ENCODE measurements around the gene MOAP1. TPM values are rescaled to one million over a fixed set of nuclear protein-coding genes. Genes with fewer than 3 reads are reported as not detected.

The MOAP1 gene
- total RNA-seq = 59.5 TPM

GRCh38 chr14:93184391-93185348 is at the start of gene MOAP1, which contains the start of gene LYSET:
MOAP1 (minus strand) TSS chr14:93184897; CDS start chr14:93184242, 655 bp downstream.
LYSET (plus strand) TSS chr14:93185317; CDS start chr14:93185406, 89 bp downstream.

GRCh38 chr14:93206793-93207467 is 22.2 kb upstream of the MOAP1 start, which contains the start of the genes GON7 and UBR7:
GON7 (minus strand) TSS chr14:93207065; CDS start chr14:93207037, 28 bp downstream.
UBR7 (plus strand) TSS chr14:93207256; CDS start chr14:93207292, 36 bp downstream.

Other genes starting within 250 kb of the MOAP1 start
- 32.2 TPM for gene ITPK1, start 69.0 kb downstream of the MOAP1 start, total RNA-seq
- gene LYSET, start 420 bp upstream of the MOAP1 start, total RNA-seq = 13.5 TPM
- 6.9 TPM for gene GON7, start 22.2 kb upstream of the MOAP1 start, total RNA-seq
- 41.0 TPM for gene UBR7, start 22.4 kb upstream of the MOAP1 start, total RNA-seq
- gene BTBD7, start 148.1 kb upstream of the MOAP1 start, total RNA-seq = 49.1 TPM
- not detected for gene COX8C, start 162.3 kb upstream of the MOAP1 start, total RNA-seq
- 94.2 TPM for gene UNC79, start 246.0 kb upstream of the MOAP1 start, total RNA-seq